Activated CD8-positive, alpha-beta memory T cell treated with anti-CD3 and anti-CD28 coated beads, Interleukin-2, amount 50 U/mL, for 4 hours (primary cell): Measurements from ENCODE around the gene C16orf90.
A peak's percentile ranks its signal among the peaks of the same experiment; 100 is the strongest.
"Not testable (repeated sequence)": the region's sequence is repeated elsewhere in the genome, so short reads cannot be mapped to it uniquely, and the experiment has no call there.

Source experiments
- DNase-seq: peaks from one replicate; pipeline ENCODE4 v3.0.0-alpha.2; 2020

Gene C16orf90

GRCh38 chr16:3511286-3512180, 16.2 kb upstream of the C16orf90 start:
- no peak for DNase-seq

GRCh38 chr16:3510416-3510815, 15.1 kb upstream of the C16orf90 start:
- no peak for DNase-seq

GRCh38 chr16:3509470-3509928, 14.2 kb upstream of the C16orf90 start:
- peak; percentile 70 for DNase-seq

DNA sequence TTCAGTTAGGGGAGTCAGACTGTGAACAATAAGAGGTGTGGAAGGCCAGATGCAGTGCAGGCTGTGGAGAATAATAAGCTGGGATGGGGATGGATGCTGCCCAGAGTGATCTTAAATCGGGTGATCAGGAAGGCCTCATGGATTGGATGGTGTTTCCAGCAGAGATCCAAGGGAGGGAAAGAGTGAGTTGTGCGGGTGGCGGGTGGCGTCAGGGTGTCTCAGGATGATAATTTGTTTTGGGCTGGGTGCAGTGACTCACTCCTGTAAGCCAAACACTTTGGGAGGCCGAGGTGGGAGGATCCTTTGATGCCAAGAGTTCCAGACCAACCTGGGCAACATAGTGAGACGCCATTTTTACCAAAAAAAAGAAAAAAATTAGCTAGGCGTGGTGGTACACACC, 13.4 kb upstream of the C16orf90 start:
- no peak for DNase-seq

DNA sequence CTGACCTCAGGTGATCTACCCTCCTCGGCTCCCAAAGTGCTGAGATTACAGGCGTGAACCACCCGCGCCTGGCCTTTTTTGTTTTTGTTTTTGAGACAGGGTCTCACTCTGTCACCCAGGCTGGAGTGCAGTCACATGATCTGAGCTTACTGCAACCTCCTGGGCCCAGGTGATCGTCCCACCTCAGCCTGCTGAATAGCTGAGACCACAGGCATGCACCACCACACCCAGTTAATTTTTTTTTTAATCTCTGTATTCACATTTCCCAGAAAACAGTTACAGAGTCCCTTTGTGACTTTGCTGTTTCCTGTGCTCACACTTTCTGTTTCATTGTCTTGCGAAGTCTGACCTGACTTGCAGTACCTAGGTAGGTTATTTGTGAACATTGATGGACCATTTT, 8.2 kb upstream of the C16orf90 start:
- DNase-seq: peak; percentile 55

- DNase-seq: no peak
Observed at GRCh38 chr16:3501783-3502400, 6.6 kb upstream of the C16orf90 start.

- not testable (repeated sequence) for DNase-seq
Observed at GRCh38 chr16:3501412-3501761, 6.1 kb upstream of the C16orf90 start.

DNA sequence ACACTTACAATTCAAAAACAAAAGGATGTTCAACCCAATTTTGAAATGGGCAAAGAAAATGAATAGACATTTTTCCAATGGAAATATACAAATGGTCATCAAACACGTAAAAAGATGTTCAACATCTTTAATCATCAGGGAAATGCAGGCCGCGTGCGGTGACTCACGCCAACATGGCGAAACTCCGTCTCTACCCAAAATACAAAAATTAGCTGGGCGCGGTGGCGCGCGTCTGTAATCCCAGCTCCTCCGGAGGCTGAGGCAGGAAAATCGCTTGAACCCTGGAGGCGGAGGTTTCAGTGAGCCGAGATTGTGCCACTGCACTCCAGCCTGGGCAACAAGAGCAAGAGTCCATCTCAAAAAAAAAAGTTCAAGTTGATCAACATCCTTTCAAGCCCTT, 3.7 kb upstream of the C16orf90 start:
- no peak for DNase-seq

DNA sequence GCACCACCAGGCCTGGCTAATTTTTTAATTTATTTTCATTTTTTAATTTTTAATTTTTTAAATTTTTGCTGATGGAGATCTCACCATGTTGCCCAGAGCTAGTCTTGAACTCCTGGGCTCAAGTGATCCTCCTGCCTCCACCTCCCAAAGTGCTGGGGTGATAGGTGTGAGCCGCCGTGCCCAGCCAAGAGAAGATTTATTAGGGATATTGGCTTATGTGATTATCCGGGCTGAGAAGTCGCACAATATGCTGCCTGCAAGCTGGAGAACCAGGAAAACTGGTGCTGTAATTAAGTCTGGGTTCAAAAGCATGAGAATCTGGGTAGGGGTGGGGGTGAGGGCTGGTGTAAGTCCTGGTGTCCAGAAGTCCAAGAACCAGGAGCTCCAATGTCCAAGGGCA, 2.5 kb upstream of the C16orf90 start:
- no peak for DNase-seq

DNA sequence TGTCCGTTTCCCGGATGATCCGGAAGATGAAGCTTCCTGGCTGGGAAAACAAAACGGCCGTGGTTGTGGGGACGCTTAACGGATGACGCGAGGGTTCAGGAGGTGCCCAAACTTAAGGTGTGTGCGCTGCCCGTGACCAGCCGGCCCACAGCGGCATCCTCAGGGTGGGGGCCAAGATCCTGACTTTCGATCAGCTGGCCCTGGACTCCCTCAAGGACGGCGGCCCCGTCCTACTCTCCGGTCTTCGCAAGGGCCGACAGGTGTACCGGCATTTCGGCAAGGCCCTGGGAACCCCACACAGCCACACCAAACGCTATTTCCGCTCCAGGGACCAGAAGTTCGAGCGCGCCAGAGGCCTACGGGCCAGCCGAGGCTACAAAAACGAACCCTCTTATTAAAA, 1.1 kb upstream of the C16orf90 start:
- DNase-seq: no peak

- DNase-seq: no peak
Observed at GRCh38 chr16:3494386-3494973, 809 bp downstream of the C16orf90 start.

DNA sequence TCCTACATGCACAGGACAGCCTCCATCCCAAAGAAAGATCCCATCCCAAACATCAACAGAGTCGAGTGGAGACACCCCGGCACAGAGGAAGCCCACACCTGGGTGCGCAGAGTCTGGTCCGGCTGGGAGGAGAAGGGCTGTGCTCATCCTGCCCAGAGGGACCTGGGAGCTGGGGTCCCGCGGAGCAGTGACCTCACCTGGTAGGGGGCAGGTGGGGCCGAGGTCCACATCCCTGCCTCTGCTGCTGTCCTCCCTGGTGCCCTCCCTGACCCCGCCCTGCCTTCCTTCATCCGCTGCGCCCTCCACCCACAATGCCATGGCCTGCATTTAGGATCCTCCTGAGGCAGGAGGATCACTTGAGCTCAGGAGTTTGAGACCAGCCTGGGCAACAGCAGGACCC, 2.9 kb downstream of the C16orf90 start:
- no peak for DNase-seq

DNA sequence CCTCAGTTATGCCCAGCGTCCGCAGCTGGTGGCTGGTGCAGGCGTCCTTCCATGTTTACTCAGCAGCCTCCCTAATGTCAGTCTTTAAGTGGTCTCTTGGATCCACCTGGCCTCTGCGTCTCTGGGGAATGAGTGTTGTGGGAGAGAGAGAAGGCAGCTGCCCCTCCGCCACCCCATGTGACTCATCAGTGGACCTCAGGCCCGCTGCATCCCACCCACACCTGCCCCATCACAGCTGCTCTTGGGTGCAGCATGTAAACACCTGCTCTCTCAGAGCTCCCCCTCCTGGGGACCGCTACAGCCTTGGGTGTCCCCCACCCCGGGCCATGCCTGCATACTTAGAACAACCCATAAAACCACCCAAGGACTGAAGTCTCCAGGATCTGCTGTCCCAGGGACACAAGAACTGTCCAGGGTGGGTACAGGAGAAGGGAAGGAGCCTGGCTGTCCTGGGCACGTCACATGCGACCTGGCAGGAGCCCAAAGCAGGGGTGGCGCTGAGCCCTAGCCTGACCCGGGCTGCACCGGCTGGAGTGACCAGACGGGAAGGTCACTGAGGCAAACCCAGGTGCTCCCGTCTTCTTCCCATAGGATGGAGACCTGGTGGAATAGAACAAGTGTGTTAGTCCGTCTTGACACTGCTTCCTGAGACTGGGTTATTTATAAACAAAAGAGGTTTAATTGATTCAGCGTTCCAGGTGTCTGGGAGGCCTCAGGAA, 4.2 kb downstream of the C16orf90 start:
- DNase-seq: no peak

- no peak for DNase-seq
Observed at GRCh38 chr16:3488801-3489200, 6.5 kb downstream of the C16orf90 start.

DNA sequence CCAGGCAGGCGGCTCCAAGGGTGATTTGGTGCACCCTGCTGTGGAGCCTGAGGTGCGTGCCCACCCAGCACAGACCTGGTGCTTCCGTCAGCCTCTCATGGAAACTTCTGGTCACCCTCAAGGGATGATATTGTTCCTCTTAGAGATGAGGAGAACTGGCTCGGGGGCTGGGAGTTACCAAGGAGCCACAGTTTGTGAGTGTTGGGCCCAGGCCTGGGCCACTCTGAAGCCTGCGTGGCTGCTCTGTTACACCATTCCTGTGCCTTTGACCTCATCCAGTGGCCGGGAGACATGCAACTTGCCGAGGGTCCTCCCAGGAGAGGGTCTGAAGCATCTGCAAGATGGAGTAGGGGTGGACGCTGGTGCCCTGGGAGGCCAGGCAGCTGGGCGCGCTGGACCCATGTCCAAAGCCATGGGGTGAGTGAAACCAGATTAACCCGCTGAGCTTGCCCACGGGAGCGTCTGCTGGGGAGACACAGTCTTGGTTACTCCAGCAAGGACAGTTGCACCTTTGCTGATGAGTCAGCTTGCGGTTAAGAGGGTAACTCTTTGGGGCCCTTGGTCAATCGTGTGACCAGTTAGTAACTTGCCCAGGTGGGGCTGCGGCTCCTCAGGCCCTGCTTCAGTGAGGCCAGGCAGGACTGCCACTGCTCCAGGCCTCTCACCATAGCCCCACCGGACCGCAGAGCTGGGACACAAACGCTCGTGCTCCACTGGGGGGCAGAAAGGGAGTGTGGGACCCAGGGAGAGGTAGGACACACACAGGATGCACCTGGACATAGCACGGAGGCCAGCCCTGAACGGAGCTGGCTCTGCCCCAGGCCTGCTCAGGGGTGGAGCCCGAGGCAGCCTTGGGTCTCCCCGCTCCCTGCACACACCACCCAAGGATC, 7.5 kb downstream of the C16orf90 start:
- DNase-seq: no peak

- no peak for DNase-seq
Observed at GRCh38 chr16:3486506-3487215, 8.6 kb downstream of the C16orf90 start.

DNA sequence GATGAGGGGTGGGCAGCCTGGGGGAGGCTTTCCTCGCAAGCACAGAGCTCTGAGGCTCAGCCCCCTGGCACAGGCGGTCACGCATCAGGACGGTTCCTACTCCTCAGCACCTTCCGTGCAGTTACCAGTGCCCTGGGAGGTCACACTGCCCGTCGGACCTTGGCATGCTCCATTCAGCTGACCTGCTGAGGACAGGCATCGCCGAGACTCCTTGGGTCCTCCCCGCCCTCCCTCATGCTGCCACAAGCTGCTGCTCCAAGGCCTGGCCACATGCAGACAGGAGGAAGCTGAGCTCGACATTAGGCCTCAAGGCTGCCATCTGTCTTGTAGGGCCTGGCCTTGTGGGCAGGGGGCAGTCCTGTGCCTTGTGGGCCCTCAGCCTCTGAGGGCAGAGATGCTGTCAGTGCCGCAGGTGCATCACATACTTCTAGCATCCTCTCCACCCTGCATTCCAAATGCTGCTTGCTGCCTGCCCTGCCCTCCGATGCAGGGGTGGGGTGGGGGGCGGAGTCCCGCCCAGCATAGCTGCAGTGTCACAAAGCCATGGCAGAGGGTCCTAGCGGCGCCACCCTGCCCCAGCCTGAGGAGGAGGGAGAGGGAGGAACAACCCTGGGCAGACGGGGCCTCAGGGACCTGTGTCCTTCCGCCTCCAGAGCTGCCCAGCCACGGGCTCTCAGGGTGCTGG, 9.3 kb downstream of the C16orf90 start:
- no peak for DNase-seq

- no peak for DNase-seq
Observed at GRCh38 chr16:3485097-3485745, 10.1 kb downstream of the C16orf90 start.

DNA sequence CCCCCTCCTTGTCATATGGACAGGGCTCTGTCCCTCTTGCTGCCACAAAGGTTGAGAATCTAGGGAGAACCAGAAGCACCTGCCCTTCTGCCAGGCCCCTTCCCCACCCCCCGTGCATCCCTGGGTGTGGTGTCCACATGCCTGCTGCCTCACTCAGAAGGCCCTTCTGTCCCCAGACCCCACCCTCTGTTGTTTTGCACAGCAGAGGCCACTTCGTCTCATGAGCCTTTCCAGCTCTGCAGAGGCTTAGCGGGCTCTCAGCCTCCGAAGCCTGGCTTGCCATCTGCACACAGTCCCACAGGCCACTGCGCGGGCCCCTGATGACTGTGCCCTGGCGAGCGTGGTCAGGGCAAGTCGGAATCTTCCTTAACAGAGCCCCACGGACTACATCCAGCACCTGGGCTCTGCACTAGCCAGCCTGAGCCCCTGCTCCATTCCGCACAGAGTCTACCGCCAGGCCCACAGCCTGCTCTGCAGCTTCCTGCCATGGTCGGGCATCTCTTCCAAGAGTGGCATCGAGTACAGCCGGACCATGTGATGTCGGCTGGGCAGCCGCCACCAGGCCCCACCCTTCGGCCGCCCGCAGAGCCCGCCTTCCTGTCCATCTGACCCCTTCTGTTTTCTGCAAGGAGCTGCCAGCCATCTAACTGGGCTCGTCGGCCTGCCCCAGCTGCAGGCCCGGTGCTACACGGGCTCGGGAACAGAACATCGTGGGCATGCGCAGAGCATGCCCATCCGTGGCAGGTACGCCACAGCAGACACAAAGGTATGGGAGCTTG, 10.8 kb downstream of the C16orf90 start:
- DNase-seq: no peak
